Mesothelial cell of epicardium (in vitro differentiated cells): ENCODE data around the gene TSACC. TPM values are rescaled to one million over a fixed set of nuclear protein-coding genes. Genes with fewer than 3 reads are reported as not detected.
"Not testable (repeated sequence)": the region's sequence is repeated elsewhere in the genome, so short reads cannot be mapped to it uniquely, and the experiment has no call there.

ENCODE experiments used
- DNase-seq, 2 experiments: peaks; one replicate each; pipeline ENCODE4 v3.0.0; 2021; ENCODE audit warnings: low spot score in 2 of 2; ENCODE audit not compliant: unreplicated experiment in 2 of 2
- H3K27ac Mint-ChIP-seq: 2 replicates; pipeline ENCODE4 v1.8.0; 2021; ENCODE audit warnings: mixed read lengths
- H3K27me3 Mint-ChIP-seq: 2 replicates; pipeline ENCODE4 v1.8.0; 2021; ENCODE audit warnings: low read depth, mixed read lengths
- H3K36me3 Mint-ChIP-seq: 2 replicates; pipeline ENCODE4 v1.8.0; 2021; ENCODE audit warnings: mixed read lengths
- H3K4me1 Mint-ChIP-seq: 2 replicates; pipeline ENCODE4 v1.8.0; 2021; ENCODE audit warnings: mixed read lengths
- H3K4me3 Mint-ChIP-seq: 2 replicates; pipeline ENCODE4 v1.8.0; 2021; ENCODE audit warnings: mild to moderate bottlenecking, moderate library complexity, mixed read lengths
- H3K9me3 Mint-ChIP-seq: 2 replicates; pipeline ENCODE4 v1.8.0; 2021; ENCODE audit warnings: mixed read lengths
- total RNA-seq: library from RNA; stranded (reverse); gene quantifications from 3 replicates; pipeline ENCODE4 v1.2.1, GENCODE V29; 2021
- TF ChIP-seq, protein P1 (sequence below): fragments of 200-600 bp; sonication (generic); IDR thresholded peaks from one replicate; pipeline ENCODE4 v1.5.0; 2021; ENCODE audit warnings: antibody characterized with exemption; ENCODE audit not compliant: unreplicated experiment

Gene TSACC
- total RNA-seq, 1 donor from 2014 or later = not detected

DNA sequence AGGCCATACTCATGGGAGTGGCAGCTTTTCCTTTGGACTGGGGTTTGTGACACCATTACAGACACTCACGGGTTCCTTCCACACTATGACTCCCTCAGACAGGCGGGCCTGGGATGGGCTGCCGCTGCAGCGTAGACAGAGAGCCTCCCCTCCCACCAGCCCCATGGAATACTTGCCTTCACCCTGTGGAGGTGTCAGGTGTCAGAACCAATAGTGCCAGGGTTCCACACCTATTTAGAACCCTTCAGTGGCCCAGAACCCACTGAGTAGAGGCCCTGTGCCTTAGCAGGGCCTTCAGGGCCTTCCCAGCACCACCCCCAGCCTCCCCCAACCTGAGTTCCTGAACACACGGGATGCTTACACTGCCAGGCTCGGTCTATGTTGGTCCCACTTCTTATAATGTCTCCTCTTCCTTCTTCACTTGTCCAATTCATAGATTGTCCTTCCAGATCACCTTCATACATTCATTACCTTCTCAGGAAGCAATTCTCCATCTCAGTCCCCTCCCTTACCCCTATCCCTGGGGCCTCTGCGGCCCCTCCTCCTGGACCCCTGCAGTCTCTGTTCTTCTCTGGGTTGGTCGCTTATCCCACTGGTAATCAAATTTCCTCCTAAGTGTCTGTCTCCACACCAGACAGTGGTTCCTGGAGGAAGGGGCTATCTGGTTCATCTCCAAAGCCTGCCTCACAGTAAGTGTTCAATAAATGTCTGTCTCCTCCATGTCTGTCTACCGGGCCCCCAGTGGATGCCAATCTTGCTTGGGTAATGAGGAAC, 29.2 kb downstream of the TSACC start:
- H3K4me3 Mint-ChIP-seq = no peak overlapping the region
- DNase-seq = no peak
- peak overlapping the region; percentile 14 for H3K27ac Mint-ChIP-seq
- peaks cover 19% of the 10 kb centered on the region for H3K27me3 Mint-ChIP-seq
- H3K9me3 Mint-ChIP-seq = no peaks in the 10 kb centered on the region
- TF ChIP-seq, protein P1, sequence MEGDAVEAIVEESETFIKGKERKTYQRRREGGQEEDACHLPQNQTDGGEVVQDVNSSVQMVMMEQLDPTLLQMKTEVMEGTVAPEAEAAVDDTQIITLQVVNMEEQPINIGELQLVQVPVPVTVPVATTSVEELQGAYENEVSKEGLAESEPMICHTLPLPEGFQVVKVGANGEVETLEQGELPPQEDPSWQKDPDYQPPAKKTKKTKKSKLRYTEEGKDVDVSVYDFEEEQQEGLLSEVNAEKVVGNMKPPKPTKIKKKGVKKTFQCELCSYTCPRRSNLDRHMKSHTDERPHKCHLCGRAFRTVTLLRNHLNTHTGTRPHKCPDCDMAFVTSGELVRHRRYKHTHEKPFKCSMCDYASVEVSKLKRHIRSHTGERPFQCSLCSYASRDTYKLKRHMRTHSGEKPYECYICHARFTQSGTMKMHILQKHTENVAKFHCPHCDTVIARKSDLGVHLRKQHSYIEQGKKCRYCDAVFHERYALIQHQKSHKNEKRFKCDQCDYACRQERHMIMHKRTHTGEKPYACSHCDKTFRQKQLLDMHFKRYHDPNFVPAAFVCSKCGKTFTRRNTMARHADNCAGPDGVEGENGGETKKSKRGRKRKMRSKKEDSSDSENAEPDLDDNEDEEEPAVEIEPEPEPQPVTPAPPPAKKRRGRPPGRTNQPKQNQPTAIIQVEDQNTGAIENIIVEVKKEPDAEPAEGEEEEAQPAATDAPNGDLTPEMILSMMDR = no peak
- H3K4me1 Mint-ChIP-seq = peaks cover 22% of the 10 kb centered on the region
- H3K36me3 Mint-ChIP-seq = no peaks in the 10 kb centered on the region

DNA sequence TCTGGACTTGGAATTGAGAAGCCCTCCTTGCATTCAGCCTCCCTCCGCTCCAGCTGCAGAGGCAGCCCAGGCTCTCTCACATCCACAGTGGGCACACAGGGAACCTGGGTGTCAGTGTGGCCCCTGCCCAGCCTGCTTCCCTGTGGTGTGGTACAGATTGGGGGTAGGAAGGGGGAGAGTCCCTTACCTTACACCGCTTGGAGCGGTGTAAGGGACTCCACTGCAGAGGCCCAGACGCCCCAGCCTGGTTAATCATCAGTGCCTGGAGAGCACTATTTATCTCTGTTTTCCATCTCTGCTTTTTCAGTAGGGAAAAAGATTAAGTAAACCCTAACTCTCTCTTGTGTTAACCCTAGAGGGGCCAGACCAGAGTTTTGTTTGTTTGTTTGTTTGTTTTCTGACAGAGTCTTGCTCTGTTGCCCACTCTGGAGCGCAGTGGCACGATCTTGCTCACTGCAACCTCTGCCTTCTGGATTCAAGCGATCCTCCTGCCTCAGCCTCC, 29.9 kb downstream of the TSACC start:
- no peak overlapping the region for H3K27ac Mint-ChIP-seq
- TF ChIP-seq, protein P1 = no peak
- no peak for DNase-seq
- peak overlapping the region; percentile 0 for H3K4me3 Mint-ChIP-seq
- H3K36me3 Mint-ChIP-seq = no peaks in the 10 kb centered on the region
- peaks cover 22% of the 10 kb centered on the region for H3K4me1 Mint-ChIP-seq
- H3K9me3 Mint-ChIP-seq = no peaks in the 10 kb centered on the region
- peaks cover 19% of the 10 kb centered on the region for H3K27me3 Mint-ChIP-seq

DNA sequence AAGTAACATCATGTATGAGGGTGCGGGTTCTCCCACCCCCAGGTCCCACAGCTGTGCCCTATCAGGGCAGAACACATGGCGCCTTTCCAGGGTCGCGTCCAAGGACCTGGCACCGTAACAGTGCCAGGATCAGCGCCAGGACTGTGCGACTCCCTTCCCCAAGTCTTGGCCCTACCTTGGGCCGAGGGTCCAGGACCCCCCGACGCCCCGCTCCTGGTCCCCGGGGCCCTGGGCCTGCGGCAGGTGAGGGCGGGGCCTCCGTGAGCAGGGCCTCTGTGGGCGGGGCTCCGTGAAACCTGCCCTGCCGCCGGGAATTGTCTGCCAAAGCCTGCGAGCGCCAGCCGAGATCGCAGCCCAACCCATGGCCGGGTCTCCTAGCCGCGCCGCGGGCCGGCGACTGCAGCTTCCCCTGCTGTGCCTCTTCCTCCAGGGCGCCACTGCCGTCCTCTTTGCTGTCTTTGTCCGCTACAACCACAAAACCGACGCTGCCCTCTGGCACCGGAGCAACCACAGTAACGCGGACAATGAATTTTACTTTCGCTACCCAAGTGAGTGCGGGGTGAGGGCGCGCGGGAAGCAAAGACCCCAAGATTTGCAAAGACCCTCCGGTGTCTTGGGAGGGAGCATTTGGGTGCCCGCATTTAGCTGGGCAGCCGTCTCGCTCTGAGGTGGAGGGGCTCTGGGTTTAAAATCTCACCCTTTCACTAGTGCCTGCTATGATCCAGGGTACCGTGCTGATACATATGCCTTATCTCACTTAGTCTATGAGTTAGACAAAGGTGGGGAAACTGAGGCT, 30.8 kb downstream of the TSACC start, which contains the start of gene RHBG:
Gene RHBG (plus strand): TSS at position 323 of the 796 bp plus-strand sequence. CDS start 39 bp downstream, at position 362.
- Mint-ChIP-seq H3K4me3 (peak within 1 kb of the TSS; percentile 69), H3K4me1 (peaks cover 22% of the 10 kb centered on the region), H3K9me3 (no peaks in the 10 kb centered on the region), H3K27me3 (peaks cover 19% of the 10 kb centered on the region), H3K27ac (no peak within 1 kb of the TSS), H3K36me3 (no peaks in the 10 kb centered on the region)
- TF ChIP-seq, protein P1 = no peak
- DNase-seq = peak in 1 of 2 experiments; percentile 59

DNA sequence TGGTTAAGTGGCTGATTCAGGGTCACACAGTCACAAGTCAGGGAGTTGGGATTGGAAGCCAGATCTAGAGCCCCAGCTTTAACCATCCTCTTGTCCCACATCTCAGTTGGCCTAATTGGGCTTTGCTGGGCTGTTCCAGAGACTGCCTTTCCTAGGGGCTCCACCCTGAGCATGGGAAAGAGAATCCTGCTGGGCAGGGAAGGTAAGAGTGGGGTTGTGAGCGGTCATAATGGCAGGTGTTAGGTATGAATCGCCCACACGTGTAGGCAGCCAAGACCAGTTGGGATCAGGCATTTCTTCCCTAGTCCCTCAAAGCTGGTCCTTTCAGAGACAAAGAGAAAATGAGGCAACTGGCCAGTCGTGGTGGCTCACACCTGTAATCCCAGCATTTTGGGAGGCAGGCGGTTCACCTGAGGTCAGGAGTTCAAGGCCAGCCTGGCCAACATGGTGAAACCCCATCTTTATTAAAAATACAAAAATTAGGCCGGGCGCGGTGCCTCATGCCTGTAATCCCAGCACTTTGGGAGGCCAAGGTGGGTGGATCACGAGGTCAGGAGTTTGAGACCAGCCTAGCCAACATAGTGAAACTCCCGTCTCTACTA, 31.5 kb downstream of the TSACC start:
- Mint-ChIP-seq H3K4me1 (peaks cover 22% of the 10 kb centered on the region), H3K4me3 (peak overlapping the region; percentile 69), H3K27me3 (peaks cover 13% of the 10 kb centered on the region)
- not testable (repeated sequence) for H3K36me3 Mint-ChIP-seq, DNase-seq, H3K9me3 Mint-ChIP-seq, H3K27ac Mint-ChIP-seq

DNA sequence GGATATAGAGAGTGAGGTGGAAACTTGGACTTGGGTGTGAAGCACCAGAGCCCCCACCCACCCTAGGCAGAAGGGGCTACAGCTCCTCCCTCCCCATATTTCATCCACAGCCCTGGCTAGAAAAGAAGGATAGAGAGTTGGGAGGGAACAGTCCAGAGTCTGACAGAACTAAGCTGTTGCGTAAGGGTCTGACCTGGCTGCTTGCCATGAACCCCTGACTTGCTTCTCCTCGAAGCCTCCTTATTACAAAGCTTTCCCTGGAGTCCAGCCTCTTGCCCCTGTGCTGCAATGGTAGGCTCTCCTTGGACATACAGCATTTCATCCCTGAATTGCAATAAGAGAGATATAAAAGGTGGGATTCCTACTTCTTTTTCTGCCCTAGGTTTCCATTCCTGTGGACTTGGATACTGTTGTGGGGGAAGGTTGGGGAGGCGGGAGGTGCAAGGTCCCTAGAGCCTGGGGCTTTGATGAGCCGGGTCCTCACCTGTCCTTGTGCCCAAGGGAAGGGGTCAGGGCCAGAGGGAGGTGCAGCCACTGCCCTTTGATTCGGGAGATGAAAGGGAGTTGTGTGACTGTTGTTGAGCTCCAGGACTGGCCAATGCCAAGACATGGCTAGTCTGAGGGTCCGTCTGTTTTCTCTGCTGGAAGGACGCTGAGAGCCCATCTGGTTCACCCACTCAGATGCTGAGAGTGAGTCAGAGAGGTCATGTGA, 33.4 kb downstream of the TSACC start:
- Mint-ChIP-seq H3K4me1 (peaks cover 22% of the 10 kb centered on the region), H3K27ac (no peak overlapping the region), H3K9me3 (no peaks in the 10 kb centered on the region), H3K27me3 (peaks cover 13% of the 10 kb centered on the region), H3K36me3 (no peaks in the 10 kb centered on the region), H3K4me3 (no peak overlapping the region)
- DNase-seq = no peak
- TF ChIP-seq, protein P1 = no peak
